Measurements from ENCODE around the gene MAP3K21. TPM values are rescaled to one million over a fixed set of nuclear protein-coding genes. Genes with fewer than 3 reads are reported as not detected.

MAP3K21 gene
- total RNA-seq, 4 donors from 2014 or later, result 0.07 to 0.31 TPM; not detected in 2

DNA sequence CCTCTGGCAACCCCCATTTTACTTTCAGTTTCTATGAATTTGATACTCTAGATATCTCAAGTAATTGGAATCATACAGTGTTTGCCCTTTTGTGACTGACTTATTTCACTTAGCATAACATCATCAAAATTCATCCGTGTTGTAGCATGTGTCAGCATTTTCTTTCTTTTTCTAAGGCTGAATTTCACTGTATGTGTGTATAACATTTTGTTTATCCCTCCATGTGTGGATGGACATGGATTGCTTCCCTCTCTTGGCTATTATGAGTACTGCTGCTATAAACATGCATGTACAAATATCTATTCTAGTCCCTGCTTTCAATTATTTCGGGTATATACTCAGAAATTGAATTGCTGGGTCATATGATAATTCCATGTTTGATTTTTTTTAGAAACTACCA lies 97.3 kb downstream of the MAP3K21 start:
- ATAC-seq (no peak), DNase-seq (no peak)
- H3K27me3 ChIP-seq, result no peaks in the 10 kb centered on the region
- TF ChIP-seq POLR2A (IDR thresholded peaks at IDR 0.05), result no peak
- TF ChIP-seq, protein P1, sequence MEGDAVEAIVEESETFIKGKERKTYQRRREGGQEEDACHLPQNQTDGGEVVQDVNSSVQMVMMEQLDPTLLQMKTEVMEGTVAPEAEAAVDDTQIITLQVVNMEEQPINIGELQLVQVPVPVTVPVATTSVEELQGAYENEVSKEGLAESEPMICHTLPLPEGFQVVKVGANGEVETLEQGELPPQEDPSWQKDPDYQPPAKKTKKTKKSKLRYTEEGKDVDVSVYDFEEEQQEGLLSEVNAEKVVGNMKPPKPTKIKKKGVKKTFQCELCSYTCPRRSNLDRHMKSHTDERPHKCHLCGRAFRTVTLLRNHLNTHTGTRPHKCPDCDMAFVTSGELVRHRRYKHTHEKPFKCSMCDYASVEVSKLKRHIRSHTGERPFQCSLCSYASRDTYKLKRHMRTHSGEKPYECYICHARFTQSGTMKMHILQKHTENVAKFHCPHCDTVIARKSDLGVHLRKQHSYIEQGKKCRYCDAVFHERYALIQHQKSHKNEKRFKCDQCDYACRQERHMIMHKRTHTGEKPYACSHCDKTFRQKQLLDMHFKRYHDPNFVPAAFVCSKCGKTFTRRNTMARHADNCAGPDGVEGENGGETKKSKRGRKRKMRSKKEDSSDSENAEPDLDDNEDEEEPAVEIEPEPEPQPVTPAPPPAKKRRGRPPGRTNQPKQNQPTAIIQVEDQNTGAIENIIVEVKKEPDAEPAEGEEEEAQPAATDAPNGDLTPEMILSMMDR (IDR thresholded peaks at IDR 0.05 in 4 of 5, conservative IDR thresholded peaks at IDR 0.05 in 1 of 5), result no peak
- in situ Hi-C loops (cut with MboI; ENCODE audit: low sequenced_read_pairs in 4 of 4), result loop anchor here in 2 of 4 donors (25.0 kb wide), 2 partner anchors 363 to 388 kb away; no protein-coding TSS in a partner anchor
- H3K4me1 ChIP-seq, result no peaks in the 10 kb centered on the region
- no peak overlapping the region for H3K4me3 ChIP-seq
- intact Hi-C loops (cut with DNase I; ENCODE audit: low total_unique reads), result no loop called here
- no peaks in the 10 kb centered on the region for H3K9me3 ChIP-seq
- no peak overlapping the region for H3K27ac ChIP-seq
- no peaks in the 10 kb centered on the region for H3K36me3 ChIP-seq

DNA sequence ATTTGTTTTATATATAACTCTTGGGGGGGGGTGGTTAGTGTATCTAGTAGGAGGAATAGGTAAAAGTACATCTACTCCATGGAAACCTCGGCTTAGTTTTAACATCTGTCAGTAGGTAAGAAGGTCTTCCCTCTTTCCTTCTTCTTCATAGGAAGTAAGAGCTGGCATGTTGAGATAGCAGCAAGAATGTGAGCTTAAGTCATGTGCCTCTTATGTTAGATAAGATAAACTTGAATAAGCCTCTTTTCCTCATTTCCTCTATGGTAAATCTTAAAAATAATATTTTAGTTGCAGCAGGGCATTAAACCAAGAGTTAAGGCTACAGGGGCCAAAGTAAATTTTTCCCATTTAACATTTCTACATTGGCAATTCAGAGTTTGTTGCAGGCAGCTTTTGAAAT lies 100.4 kb downstream of the MAP3K21 start:
- intact Hi-C loops (cut with DNase I; ENCODE audit: low total_unique reads), result no loop called here
- ATAC-seq, result no peak
- Histone ChIP-seq H3K4me1 (no peaks in the 10 kb centered on the region), H3K4me3 (no peak overlapping the region), H3K9me3 (no peaks in the 10 kb centered on the region), H3K36me3 (no peaks in the 10 kb centered on the region), H3K27ac (no peak overlapping the region), H3K27me3 (no peaks in the 10 kb centered on the region)
- DNase-seq, result no peak
- in situ Hi-C loops (cut with MboI; ENCODE audit: low sequenced_read_pairs in 4 of 4), result loop anchor here in 2 of 4 donors (25.0 kb wide), 2 partner anchors 359 to 384 kb away; no protein-coding TSS in a partner anchor
- TF ChIP-seq POLR2A (IDR thresholded peaks at IDR 0.05), result no peak
- TF ChIP-seq, protein P1 (IDR thresholded peaks at IDR 0.05 in 4 of 5, conservative IDR thresholded peaks at IDR 0.05 in 1 of 5), result no peak

DNA sequence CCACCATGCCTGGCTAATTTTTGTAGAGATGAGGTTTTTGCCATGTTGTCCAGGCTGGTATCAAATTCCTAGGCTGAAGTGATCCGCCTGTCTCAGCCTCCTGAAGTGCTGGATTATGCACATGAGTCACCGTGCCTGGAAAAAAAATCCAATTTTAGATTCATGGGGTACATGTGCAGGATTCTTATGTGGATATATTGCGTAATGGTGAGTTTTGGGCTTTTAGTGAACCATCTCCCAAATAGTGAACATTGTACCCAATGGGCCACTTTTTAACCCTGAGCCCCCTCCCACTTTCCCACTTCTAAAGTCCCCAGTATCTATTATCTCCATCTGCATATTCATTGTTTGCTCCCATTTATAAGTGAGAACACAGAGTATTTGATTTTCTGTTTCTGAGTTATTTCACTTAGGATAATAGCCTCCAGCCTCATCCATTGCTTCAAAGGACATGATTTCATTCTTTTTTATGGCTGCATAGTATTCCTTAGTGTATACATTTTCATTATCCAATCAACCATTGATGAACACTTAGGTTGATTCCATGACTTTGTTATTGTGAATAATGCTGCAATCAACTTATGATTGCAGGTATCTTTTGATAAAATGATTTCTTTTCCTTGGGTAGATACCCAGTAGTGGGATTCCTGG lies 104.4 kb downstream of the MAP3K21 start:
- Histone ChIP-seq H3K36me3 (no peaks in the 10 kb centered on the region), H3K27ac (no peak overlapping the region), H3K4me1 (no peaks in the 10 kb centered on the region), H3K9me3 (no peaks in the 10 kb centered on the region), H3K4me3 (no peak overlapping the region), H3K27me3 (no peaks in the 10 kb centered on the region)
- DNase-seq (no peak), ATAC-seq (no peak)
- in situ Hi-C loops (cut with MboI; ENCODE audit: low sequenced_read_pairs in 4 of 4), result loop anchor here in 2 of 4 donors (25.0 kb wide), 2 partner anchors 355 to 380 kb away; no protein-coding TSS in a partner anchor
- intact Hi-C loops (cut with DNase I; ENCODE audit: low total_unique reads), result no loop called here
- TF ChIP-seq POLR2A (IDR thresholded peaks at IDR 0.05), result no peak
- TF ChIP-seq, protein P1 (IDR thresholded peaks at IDR 0.05 in 4 of 5, conservative IDR thresholded peaks at IDR 0.05 in 1 of 5), result no peak

DNA sequence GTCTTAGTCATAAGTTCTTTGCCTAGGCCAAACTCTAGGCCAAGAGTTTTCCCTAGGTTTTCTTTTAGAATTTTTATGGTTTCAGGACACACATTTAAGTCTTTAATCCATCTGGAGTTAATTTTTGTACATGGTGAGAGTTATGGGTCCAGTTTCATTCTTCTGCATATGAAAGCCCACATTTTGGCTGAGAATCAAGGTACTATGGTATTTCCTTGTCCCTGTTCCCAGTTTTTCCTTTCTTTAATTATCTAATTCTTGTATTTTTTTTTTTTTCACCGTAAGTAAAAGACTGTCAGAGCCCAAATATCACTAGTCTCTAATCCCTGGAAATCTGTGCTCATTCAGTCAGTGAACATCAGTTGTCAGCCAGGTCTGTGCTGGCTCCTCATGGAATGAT lies 105.4 kb downstream of the MAP3K21 start:
- DNase-seq, result no peak
- in situ Hi-C loops (cut with MboI; ENCODE audit: low sequenced_read_pairs in 4 of 4), result loop anchor here in 2 of 4 donors (25.0 kb wide), 2 partner anchors 354 to 379 kb away; no protein-coding TSS in a partner anchor
- intact Hi-C loops (cut with DNase I; ENCODE audit: low total_unique reads), result no loop called here
- no peaks in the 10 kb centered on the region for H3K4me1 ChIP-seq
- H3K27me3 ChIP-seq, result no peaks in the 10 kb centered on the region
- H3K9me3 ChIP-seq, result no peaks in the 10 kb centered on the region
- H3K4me3 ChIP-seq, result no peak overlapping the region
- TF ChIP-seq, protein P1 (IDR thresholded peaks at IDR 0.05 in 4 of 5, conservative IDR thresholded peaks at IDR 0.05 in 1 of 5), result no peak
- TF ChIP-seq POLR2A (IDR thresholded peaks at IDR 0.05), result no peak
- no peaks in the 10 kb centered on the region for H3K36me3 ChIP-seq
- ATAC-seq, result no peak
- H3K27ac ChIP-seq, result no peak overlapping the region

All from gastrocnemius medialis (tissue), 4 donors.